GM23338 (cell line): ENCODE measurements around the gene GPANK1.

Source experiments
- CTCF ChIP-seq, 2 experiments: fragments of 200-600 bp in 1 of 2; sonication (generic) in 1 of 2; conservative IDR thresholded peaks; 2 replicates each; pipeline versions ENCODE4 v1.5.1 to v1.6.1; 2016 to 2017; ENCODE audit warnings: antibody characterized with exemption in 2 of 2, low read depth in 2 of 2, mild to moderate bottlenecking in 2 of 2, moderate library complexity in 1 of 2
- EZH2 ChIP-seq: fragments of 200-600 bp; sonication (generic); IDR thresholded peaks from one replicate; pipeline ENCODE4 v1.8.0; 2017; ENCODE audit warnings: antibody characterized with exemption, mild to moderate bottlenecking, low read depth; ENCODE audit not compliant: unreplicated experiment
- EZH2phosphoT487 ChIP-seq: fragments of 200-600 bp; sonication (generic); IDR thresholded peaks from one replicate; pipeline ENCODE4 v1.8.1; 2018; ENCODE audit warnings: antibody characterized with exemption; ENCODE audit not compliant: unreplicated experiment
- JUNB ChIP-seq: IDR thresholded peaks from one replicate; pipeline ENCODE4 v1.6.1; 2016; ENCODE audit warnings: antibody characterized with exemption; ENCODE audit not compliant: unreplicated experiment
- NANOG ChIP-seq: IDR thresholded peaks from 2 replicates; pipeline ENCODE4 v1.6.1; 2016; ENCODE audit warnings: antibody characterized with exemption, borderline replicate concordance
- POLR2AphosphoS5 ChIP-seq: IDR thresholded peaks from 2 replicates; pipeline ENCODE4 v1.6.1; 2016; ENCODE audit warnings: antibody characterized with exemption, low read depth
- STAT1 ChIP-seq: IDR thresholded peaks from one replicate; pipeline ENCODE4 v1.6.1; 2016; ENCODE audit warnings: antibody characterized with exemption; ENCODE audit not compliant: unreplicated experiment
- ZNF114 ChIP-seq: fragments of 250-450 bp; sonication (Bioruptor Pico); IDR thresholded peaks from 2 replicates; pipeline ENCODE4 v1.5.0; 2020; ENCODE audit warnings: mild to moderate bottlenecking, moderate library complexity
- ZNF331 ChIP-seq: fragments of 250-450 bp; sonication (Bioruptor Pico); IDR thresholded peaks from 2 replicates; pipeline ENCODE4 v1.5.0; 2020; ENCODE audit warnings: low read depth, mild to moderate bottlenecking, moderate library complexity
- TF ChIP-seq, protein P1 (sequence below): IDR thresholded peaks from one replicate; pipeline ENCODE4 v1.6.1; 2018; ENCODE audit warnings: antibody characterized with exemption; ENCODE audit not compliant: unreplicated experiment

- TF ChIP-seq CTCF (conservative IDR thresholded peaks at IDR 0.05; ENCODE audit: low read depth in 2 of 2) (no peak), POLR2AphosphoS5 (no peak), EZH2 (no peak), NANOG (no peak), JUNB (no peak), EZH2phosphoT487 (no peak), STAT1 (no peak), ZNF114 (no peak), ZNF331 (CRISPR knock-in tag) (no peak)
- TF ChIP-seq, protein P1, sequence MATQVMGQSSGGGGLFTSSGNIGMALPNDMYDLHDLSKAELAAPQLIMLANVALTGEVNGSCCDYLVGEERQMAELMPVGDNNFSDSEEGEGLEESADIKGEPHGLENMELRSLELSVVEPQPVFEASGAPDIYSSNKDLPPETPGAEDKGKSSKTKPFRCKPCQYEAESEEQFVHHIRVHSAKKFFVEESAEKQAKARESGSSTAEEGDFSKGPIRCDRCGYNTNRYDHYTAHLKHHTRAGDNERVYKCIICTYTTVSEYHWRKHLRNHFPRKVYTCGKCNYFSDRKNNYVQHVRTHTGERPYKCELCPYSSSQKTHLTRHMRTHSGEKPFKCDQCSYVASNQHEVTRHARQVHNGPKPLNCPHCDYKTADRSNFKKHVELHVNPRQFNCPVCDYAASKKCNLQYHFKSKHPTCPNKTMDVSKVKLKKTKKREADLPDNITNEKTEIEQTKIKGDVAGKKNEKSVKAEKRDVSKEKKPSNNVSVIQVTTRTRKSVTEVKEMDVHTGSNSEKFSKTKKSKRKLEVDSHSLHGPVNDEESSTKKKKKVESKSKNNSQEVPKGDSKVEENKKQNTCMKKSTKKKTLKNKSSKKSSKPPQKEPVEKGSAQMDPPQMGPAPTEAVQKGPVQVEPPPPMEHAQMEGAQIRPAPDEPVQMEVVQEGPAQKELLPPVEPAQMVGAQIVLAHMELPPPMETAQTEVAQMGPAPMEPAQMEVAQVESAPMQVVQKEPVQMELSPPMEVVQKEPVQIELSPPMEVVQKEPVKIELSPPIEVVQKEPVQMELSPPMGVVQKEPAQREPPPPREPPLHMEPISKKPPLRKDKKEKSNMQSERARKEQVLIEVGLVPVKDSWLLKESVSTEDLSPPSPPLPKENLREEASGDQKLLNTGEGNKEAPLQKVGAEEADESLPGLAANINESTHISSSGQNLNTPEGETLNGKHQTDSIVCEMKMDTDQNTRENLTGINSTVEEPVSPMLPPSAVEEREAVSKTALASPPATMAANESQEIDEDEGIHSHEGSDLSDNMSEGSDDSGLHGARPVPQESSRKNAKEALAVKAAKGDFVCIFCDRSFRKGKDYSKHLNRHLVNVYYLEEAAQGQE = no peak
Measured at GRCh38 chr6:31629014-31629413, 35.8 kb downstream of the GPANK1 start.
